Body of pancreas (tissue), 4 donors: Measurements from ENCODE around the gene NRF1.

Experiments used
- POLR2A ChIP-seq, 3 donors: fragments of 450-650 bp; IDR thresholded peaks; one replicate each; pipeline ENCODE4 v1.6.1; 2016; ENCODE audit warnings: antibody characterized with exemption in 3 of 3, mild to moderate bottlenecking in 2 of 3
- TF ChIP-seq, protein P1 (sequence below), 7 experiments: fragments of 450-650 bp in 4 of 7; fragments of 200-600 bp in 3 of 7; sonication (generic) in 3 of 7; IDR thresholded peaks; one replicate each; pipeline ENCODE4 v1.5.1; 2016 to 2019; ENCODE audit warnings: antibody characterized with exemption in 7 of 7

DNA sequence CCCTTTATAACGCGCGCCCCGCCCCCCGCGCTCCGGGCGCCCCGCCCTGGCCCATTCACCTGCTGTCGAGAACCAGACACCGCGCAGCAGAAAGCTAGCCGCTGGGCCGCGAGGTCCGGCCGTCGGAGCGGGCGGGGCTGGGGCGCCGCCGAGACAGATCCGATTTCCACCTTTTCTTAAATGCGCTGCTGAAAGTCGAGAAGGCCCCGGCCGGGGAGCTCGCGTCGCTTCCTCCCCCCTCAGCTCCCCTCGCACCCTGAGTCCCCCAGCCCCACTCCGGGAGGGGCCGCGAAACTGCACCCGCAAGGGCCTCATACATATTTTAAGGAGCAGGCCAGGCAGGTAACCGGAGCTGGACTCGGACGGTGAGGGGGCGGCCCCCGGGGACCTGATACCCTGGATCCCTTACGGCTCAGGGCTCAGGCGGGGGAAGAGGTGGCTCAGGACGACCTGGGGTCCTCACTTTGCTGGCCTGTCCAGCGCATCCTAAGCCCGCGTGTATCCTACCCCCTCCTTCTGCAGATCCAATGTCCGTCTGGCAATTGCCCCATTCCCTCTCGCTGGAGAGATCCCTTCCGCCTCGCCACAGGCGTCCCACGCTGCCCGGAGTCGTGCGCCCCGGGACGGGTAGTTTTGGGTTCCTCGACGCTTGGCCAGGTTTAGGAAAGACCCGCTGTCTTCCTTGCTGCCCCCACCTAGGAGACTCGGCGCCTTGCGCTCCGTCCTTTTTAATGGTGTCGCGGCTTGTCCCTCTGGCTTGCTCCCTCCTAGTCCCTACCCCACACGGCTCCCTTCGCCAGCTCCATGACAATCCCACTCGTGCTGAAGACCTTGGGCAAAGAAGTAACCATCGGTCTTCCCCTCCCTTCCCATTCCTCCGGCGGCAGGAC is 170.7 kb downstream of the NRF1 start:
- TF ChIP-seq, protein P1, sequence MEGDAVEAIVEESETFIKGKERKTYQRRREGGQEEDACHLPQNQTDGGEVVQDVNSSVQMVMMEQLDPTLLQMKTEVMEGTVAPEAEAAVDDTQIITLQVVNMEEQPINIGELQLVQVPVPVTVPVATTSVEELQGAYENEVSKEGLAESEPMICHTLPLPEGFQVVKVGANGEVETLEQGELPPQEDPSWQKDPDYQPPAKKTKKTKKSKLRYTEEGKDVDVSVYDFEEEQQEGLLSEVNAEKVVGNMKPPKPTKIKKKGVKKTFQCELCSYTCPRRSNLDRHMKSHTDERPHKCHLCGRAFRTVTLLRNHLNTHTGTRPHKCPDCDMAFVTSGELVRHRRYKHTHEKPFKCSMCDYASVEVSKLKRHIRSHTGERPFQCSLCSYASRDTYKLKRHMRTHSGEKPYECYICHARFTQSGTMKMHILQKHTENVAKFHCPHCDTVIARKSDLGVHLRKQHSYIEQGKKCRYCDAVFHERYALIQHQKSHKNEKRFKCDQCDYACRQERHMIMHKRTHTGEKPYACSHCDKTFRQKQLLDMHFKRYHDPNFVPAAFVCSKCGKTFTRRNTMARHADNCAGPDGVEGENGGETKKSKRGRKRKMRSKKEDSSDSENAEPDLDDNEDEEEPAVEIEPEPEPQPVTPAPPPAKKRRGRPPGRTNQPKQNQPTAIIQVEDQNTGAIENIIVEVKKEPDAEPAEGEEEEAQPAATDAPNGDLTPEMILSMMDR (IDR thresholded peaks at IDR 0.05): no peak
- no peak for TF ChIP-seq POLR2A (IDR thresholded peaks at IDR 0.05)
